ENCODE measurements around the gene AIF1. TPM values are rescaled to one million over a fixed set of nuclear protein-coding genes. Genes with fewer than 3 reads are reported as not detected.

AIF1 gene
- total and polyA plus RNA-seq, 2 experiments from 2014 or later: 13.3 to 33.7 TPM

- H3K27ac ChIP-seq (ENCODE audit: low read depth): no peak overlapping the region
- no peaks in the 10 kb centered on the region for H3K9me2 ChIP-seq (ENCODE audit: insufficient read depth)
- TF ChIP-seq EZH2 (IDR thresholded peaks at IDR 0.05; ENCODE audit: low read depth, unreplicated experiment): no peak
- no peak for TF ChIP-seq CREB1 (CRISPR knock-in tag; IDR thresholded peaks at IDR 0.05; ENCODE audit: low read depth)
- no peak for TF ChIP-seq JUNB (IDR thresholded peaks at IDR 0.05; ENCODE audit: unreplicated experiment)
- TF ChIP-seq REST (IDR thresholded peaks at IDR 0.05; ENCODE audit: unreplicated experiment): no peak
- TF ChIP-seq ZNF462 (CRISPR knock-in tag; IDR thresholded peaks at IDR 0.05): no peak
- TF ChIP-seq POLR2AphosphoS5 (IDR thresholded peaks at IDR 0.05; ENCODE audit: low read depth): no peak
- H3K4me2 ChIP-seq: no peak overlapping the region
- H4K20me1 ChIP-seq (replicated peaks; ENCODE audit: insufficient read depth): no peaks in the 10 kb centered on the region
- H3K79me2 ChIP-seq (replicated peaks; ENCODE audit: insufficient read depth): no peaks in the 10 kb centered on the region
- no peak overlapping the region for H3K27ac Mint-ChIP-seq
- H2AFZ ChIP-seq: 0 out of 2 replicates have a peak overlapping the region, but pooled peaks have one; percentile 10
- H3K4me3 Mint-ChIP-seq: no peak overlapping the region; the same call in 2 of the 3 replicates
- peaks cover 6% of the 10 kb centered on the region; the same call in 2 of the 3 replicates for H3K4me1 Mint-ChIP-seq
- H3K27me3 Mint-ChIP-seq (ENCODE audit: insufficient read depth, low read depth, poor library complexity): peaks cover 12% of the 10 kb centered on the region
- ATAC-seq: no peak; the same call in 2 of the 3 replicates
- H3K36me3 Mint-ChIP-seq (ENCODE audit: low read depth): no peaks in the 10 kb centered on the region; the same call in 2 of the 3 replicates
- no peaks in the 10 kb centered on the region for H3K27me3 ChIP-seq (ENCODE audit: insufficient read depth)
- H3K36me3 ChIP-seq (ENCODE audit: insufficient read depth): no peaks in the 10 kb centered on the region
- H3K4me3 ChIP-seq: no peak overlapping the region
- no peaks in the 10 kb centered on the region for H3K9me3 Mint-ChIP-seq
- no peaks in the 10 kb centered on the region for H3F3A ChIP-seq (replicated peaks; ENCODE audit: low read depth)
- no peaks in the 10 kb centered on the region for H3K4me1 ChIP-seq (ENCODE audit: insufficient read depth)
- no peak for DNase-seq (ENCODE audit: low spot score)
Observed at GRCh38 chr6:31587791-31588777, 26.9 kb upstream of the AIF1 start.
